ENCODE measurements around the gene PER3.

Gene PER3

GRCh38 chr1:7842517-7842916 is 58.4 kb downstream of the PER3 start:
- TF ChIP-seq TAF1 (IDR thresholded peaks at IDR 0.05; ENCODE audit: low read depth, low read length) (no peak), POU2F2 (IDR thresholded peaks at IDR 0.05; ENCODE audit: low read depth, low read length) (no peak), SPI1 (IDR thresholded peaks at IDR 0.05; ENCODE audit: low read depth, low read length) (no peak), POLR2A (IDR thresholded peaks at IDR 0.05; ENCODE audit: low read depth, low read length) (no peak), POLR2AphosphoS5 (IDR thresholded peaks at IDR 0.05; ENCODE audit: low read depth, low read length) (no peak), PAX5 (IDR thresholded peaks at IDR 0.05; ENCODE audit: insufficient read depth, low read length, severe bottlenecking) (no peak)
- FAIRE-seq (no peak), DNase-seq (ENCODE audit: insufficient read length, low spot score) (no peak)

GRCh38 chr1:7845761-7846160 is 61.7 kb downstream of the PER3 start:
- no peak for TF ChIP-seq TAF1 (IDR thresholded peaks at IDR 0.05; ENCODE audit: low read depth, low read length)
- TF ChIP-seq SPI1 (IDR thresholded peaks at IDR 0.05; ENCODE audit: low read depth, low read length): no peak
- TF ChIP-seq POLR2A (IDR thresholded peaks at IDR 0.05; ENCODE audit: low read depth, low read length): no peak
- TF ChIP-seq POLR2AphosphoS5 (IDR thresholded peaks at IDR 0.05; ENCODE audit: low read depth, low read length): no peak
- TF ChIP-seq POU2F2 (IDR thresholded peaks at IDR 0.05; ENCODE audit: low read depth, low read length): no peak
- FAIRE-seq: no peak
- no peak for DNase-seq (ENCODE audit: insufficient read length, low spot score)

- DNase-seq (ENCODE audit: insufficient read length, low spot score): no peak
- no peak for FAIRE-seq
- TF ChIP-seq TAF1 (IDR thresholded peaks at IDR 0.05; ENCODE audit: low read depth, low read length): no peak
- TF ChIP-seq POU2F2 (IDR thresholded peaks at IDR 0.05; ENCODE audit: low read depth, low read length): no peak
- no peak for TF ChIP-seq POLR2AphosphoS5 (IDR thresholded peaks at IDR 0.05; ENCODE audit: low read depth, low read length)
- no peak for TF ChIP-seq PAX5 (IDR thresholded peaks at IDR 0.05; ENCODE audit: insufficient read depth, low read length, severe bottlenecking)
Measured at GRCh38 chr1:7846656-7847055, 62.6 kb downstream of the PER3 start.

- no peak for DNase-seq (ENCODE audit: insufficient read length, low spot score)
- no peak for FAIRE-seq
- TF ChIP-seq POLR2AphosphoS5 (IDR thresholded peaks at IDR 0.05; ENCODE audit: low read depth, low read length): no peak
- no peak for TF ChIP-seq SPI1 (IDR thresholded peaks at IDR 0.05; ENCODE audit: low read depth, low read length)
- TF ChIP-seq TAF1 (IDR thresholded peaks at IDR 0.05; ENCODE audit: low read depth, low read length): no peak
- TF ChIP-seq PAX5 (IDR thresholded peaks at IDR 0.05; ENCODE audit: insufficient read depth, low read length, severe bottlenecking): no peak
- no peak for TF ChIP-seq POLR2A (IDR thresholded peaks at IDR 0.05; ENCODE audit: low read depth, low read length)
- no peak for TF ChIP-seq POU2F2 (IDR thresholded peaks at IDR 0.05; ENCODE audit: low read depth, low read length)
Measured at GRCh38 chr1:7847599-7847998, 63.5 kb downstream of the PER3 start.

GRCh38 chr1:7850786-7851185 is 66.7 kb downstream of the PER3 start:
- DNase-seq (ENCODE audit: insufficient read length, low spot score): no peak
- TF ChIP-seq PAX5 (IDR thresholded peaks at IDR 0.05; ENCODE audit: insufficient read depth, low read length, severe bottlenecking) (no peak), SPI1 (IDR thresholded peaks at IDR 0.05; ENCODE audit: low read depth, low read length) (no peak), TAF1 (IDR thresholded peaks at IDR 0.05; ENCODE audit: low read depth, low read length) (no peak), POLR2A (IDR thresholded peaks at IDR 0.05; ENCODE audit: low read depth, low read length) (no peak), POLR2AphosphoS5 (IDR thresholded peaks at IDR 0.05; ENCODE audit: low read depth, low read length) (no peak), POU2F2 (IDR thresholded peaks at IDR 0.05; ENCODE audit: low read depth, low read length) (no peak)
- no peak for FAIRE-seq

GRCh38 chr1:7852804-7853683 is 69.0 kb downstream of the PER3 start, which contains the start of gene UTS2:
Gene UTS2, minus strand, starts transcription at chr1:7853065. Its CDS starts 62 bp downstream, at chr1:7853003.
- TF ChIP-seq POU2F2 (IDR thresholded peaks at IDR 0.05; ENCODE audit: low read depth, low read length) (no peak), POLR2AphosphoS5 (IDR thresholded peaks at IDR 0.05; ENCODE audit: low read depth, low read length) (no peak), PAX5 (IDR thresholded peaks at IDR 0.05; ENCODE audit: insufficient read depth, low read length, severe bottlenecking) (no peak), SPI1 (IDR thresholded peaks at IDR 0.05; ENCODE audit: low read depth, low read length) (no peak), POLR2A (IDR thresholded peaks at IDR 0.05; ENCODE audit: low read depth, low read length) (no peak), TAF1 (IDR thresholded peaks at IDR 0.05; ENCODE audit: low read depth, low read length) (no peak)
- no peak for FAIRE-seq
- no peak for DNase-seq (ENCODE audit: insufficient read length, low spot score)

- DNase-seq (ENCODE audit: insufficient read length, low spot score): no peak
- FAIRE-seq: no peak
- TF ChIP-seq POLR2A (IDR thresholded peaks at IDR 0.05; ENCODE audit: low read depth, low read length): no peak
- no peak for TF ChIP-seq TAF1 (IDR thresholded peaks at IDR 0.05; ENCODE audit: low read depth, low read length)
- no peak for TF ChIP-seq SPI1 (IDR thresholded peaks at IDR 0.05; ENCODE audit: low read depth, low read length)
- no peak for TF ChIP-seq POU2F2 (IDR thresholded peaks at IDR 0.05; ENCODE audit: low read depth, low read length)
- TF ChIP-seq POLR2AphosphoS5 (IDR thresholded peaks at IDR 0.05; ENCODE audit: low read depth, low read length): no peak
- TF ChIP-seq PAX5 (IDR thresholded peaks at IDR 0.05; ENCODE audit: insufficient read depth, low read length, severe bottlenecking): no peak
Measured at GRCh38 chr1:7853684-7854026, 69.6 kb downstream of the PER3 start.

GRCh38 chr1:7856345-7856744 is 72.3 kb downstream of the PER3 start:
- FAIRE-seq (no peak), DNase-seq (ENCODE audit: insufficient read length, low spot score) (no peak)
- TF ChIP-seq PAX5 (IDR thresholded peaks at IDR 0.05; ENCODE audit: insufficient read depth, low read length, severe bottlenecking) (no peak), POU2F2 (IDR thresholded peaks at IDR 0.05; ENCODE audit: low read depth, low read length) (no peak), POLR2A (IDR thresholded peaks at IDR 0.05; ENCODE audit: low read depth, low read length) (no peak), TAF1 (IDR thresholded peaks at IDR 0.05; ENCODE audit: low read depth, low read length) (no peak), SPI1 (IDR thresholded peaks at IDR 0.05; ENCODE audit: low read depth, low read length) (no peak), POLR2AphosphoS5 (IDR thresholded peaks at IDR 0.05; ENCODE audit: low read depth, low read length) (no peak)

- TF ChIP-seq POLR2AphosphoS5 (IDR thresholded peaks at IDR 0.05; ENCODE audit: low read depth, low read length) (no peak), POLR2A (IDR thresholded peaks at IDR 0.05; ENCODE audit: low read depth, low read length) (no peak), PAX5 (IDR thresholded peaks at IDR 0.05; ENCODE audit: insufficient read depth, low read length, severe bottlenecking) (no peak), POU2F2 (IDR thresholded peaks at IDR 0.05; ENCODE audit: low read depth, low read length) (no peak), TAF1 (IDR thresholded peaks at IDR 0.05; ENCODE audit: low read depth, low read length) (no peak), SPI1 (IDR thresholded peaks at IDR 0.05; ENCODE audit: low read depth, low read length) (no peak)
- no peak for FAIRE-seq
- no peak for DNase-seq (ENCODE audit: insufficient read length, low spot score)
Measured at GRCh38 chr1:7857000-7857399, 72.9 kb downstream of the PER3 start.

All from GM12891 (cell line).